ACHN (cell line): ENCODE results near the gene ASPG.

Source experiments
- DNase-seq: peaks from one replicate; pipeline ENCODE4 v3.0.0-alpha.2; 2015
- in situ Hi-C: cut with HindIII; loops from 2 replicates; pipeline ENCODE4 v1.10.0; 2017; ENCODE audit warnings: low sequenced_read_pairs, low pct_ligation_motif_present, low pct_unique_long_range_greater_than_20kb

Gene ASPG

GRCh38 chr14:104112113-104112505, 26.6 kb downstream of the ASPG start:
- in situ Hi-C loops, result no loop called here
- no peak for DNase-seq

- no peak for DNase-seq
- in situ Hi-C loops, result no loop called here
Measured at GRCh38 chr14:104112609-104113571, 27.4 kb downstream of the ASPG start.

DNA sequence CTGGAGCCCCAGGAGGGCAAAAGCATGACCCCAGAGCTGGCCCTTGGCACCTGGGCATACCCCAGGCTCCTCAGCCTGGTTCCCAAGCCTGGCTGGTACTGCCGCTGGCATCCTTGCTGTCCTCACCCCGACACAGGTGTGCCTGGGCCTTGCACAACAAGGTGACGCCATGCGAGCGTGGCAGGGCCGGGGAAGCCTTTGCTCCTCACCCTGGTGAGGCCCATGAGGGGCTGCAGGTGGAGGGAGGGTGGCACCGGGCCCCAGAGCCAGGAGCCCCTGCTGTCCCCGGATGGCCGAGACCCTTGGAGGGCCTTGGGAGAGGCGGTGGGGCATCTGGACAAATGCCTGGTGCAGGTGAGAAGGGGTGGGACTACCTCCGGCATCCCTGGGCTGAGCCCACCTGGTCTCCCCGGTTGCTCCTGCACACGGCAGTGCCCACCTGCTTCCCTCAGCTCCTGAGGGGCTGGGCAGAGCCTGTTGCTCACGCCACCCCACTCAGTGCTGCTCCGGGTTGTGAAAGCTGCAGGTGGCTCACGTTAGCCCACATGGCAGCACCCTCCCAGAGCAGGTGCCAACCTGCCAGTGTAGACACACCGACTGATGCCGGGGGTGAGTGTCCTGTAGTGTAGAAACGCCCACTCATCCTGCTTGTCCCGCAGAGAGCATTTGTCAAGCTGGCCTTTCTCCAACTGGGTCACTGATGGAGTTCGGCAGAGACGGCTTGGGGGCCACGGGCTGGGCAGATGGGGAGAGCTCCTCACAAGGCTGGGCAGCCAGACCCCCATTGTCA, 28.3 kb downstream of the ASPG start:
- in situ Hi-C loops, result no loop called here
- DNase-seq, result no peak

GRCh38 chr14:104114421-104115130, 29.1 kb downstream of the ASPG start:
- in situ Hi-C loops, result no loop called here
- DNase-seq, result no peak

GRCh38 chr14:104115131-104115600, 29.7 kb downstream of the ASPG start:
- in situ Hi-C loops, result no loop called here
- no peak for DNase-seq

- in situ Hi-C loops, result no loop called here
- DNase-seq, result no peak
Measured at GRCh38 chr14:104115691-104116287, 30.3 kb downstream of the ASPG start.

DNA sequence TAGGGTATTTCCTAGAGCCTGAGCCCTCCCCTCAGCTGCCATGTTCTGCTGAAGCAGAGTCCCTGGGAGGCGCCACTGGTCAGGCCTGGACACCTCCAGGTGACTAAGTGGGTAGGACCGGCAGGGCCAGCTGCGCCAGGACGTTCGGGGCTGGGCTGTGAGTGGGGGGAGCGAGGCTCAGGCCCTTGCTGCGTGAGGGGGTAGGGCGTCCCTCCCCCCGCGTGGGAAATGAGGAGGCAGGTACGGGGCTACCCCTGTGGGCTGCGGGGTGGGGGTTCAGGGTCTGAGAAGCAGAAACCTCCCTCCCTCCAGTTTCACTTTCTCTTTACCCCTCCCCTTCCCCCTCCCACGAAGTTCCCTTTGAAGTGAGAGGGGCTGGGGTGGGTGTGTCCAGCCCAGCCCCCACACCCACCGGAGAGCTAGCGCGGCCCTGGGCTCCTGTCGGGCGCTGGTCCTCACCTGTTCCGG, 30.8 kb downstream of the ASPG start:
- DNase-seq, result no peak

GRCh38 chr14:104116756-104117340, 31.3 kb downstream of the ASPG start:
- no peak for DNase-seq
- in situ Hi-C loops, result no loop called here

More for the DNA sequence above, 30.8 kb downstream of the ASPG start:
- in situ Hi-C loops, result no loop called here

DNA sequence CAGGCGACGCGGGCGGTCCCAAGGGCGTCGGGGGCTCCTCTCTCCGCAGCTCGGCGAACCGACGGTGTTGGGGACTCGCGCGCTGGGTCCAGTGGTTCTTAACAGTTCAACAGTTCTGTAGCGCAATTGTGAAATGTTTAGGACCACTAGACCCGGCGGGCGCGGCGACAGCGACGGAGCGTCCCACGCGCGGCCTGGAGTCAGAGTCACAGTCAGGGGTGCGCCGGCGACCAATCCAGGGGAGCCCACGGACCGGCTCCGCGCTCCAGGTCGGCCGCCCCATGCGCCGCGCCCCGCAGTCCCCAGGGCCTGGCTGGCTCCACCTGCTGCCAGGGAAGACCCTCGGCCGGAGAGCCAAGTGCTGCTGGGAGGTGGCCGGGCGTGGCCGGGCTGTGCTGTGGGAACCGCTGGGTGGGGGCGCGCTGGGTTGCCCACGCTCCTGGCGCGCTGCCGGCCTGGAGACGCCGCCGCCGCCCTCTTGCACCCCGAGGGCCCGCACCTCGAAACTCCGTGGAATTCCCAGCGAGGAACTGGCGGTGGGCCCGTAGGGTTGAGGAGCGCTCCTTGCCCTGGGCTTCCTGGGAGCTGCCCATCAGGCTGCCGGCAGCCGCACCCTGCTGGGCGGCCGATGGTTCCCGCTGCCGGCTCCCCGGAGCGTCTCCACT, 32.0 kb downstream of the ASPG start:
- no peak for DNase-seq
- in situ Hi-C loops, result no loop called here

GRCh38 chr14:104118006-104118844, 32.7 kb downstream of the ASPG start:
- in situ Hi-C loops, result no loop called here

DNA sequence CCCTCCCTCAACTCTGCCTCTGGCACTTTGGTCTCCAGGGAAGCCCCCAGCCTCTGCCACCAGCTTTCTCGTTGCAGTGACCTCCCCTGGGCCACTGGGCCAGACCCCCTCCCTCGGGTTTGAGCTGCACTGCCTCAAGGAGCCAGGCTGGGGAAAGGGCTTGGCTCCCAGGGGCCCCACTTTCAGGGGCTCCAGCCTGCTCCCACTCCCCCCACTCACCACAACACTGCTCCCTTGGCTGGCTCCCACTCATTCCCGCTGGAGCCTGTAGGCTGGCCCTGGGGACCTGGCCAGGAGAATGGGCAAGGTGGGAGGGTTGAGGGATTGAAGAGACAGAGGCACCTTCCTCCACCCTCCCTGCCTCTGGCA, 33.6 kb downstream of the ASPG start:
- in situ Hi-C loops, result no loop called here
- DNase-seq, result no peak

More at GRCh38 chr14:104118006-104118844, 32.7 kb downstream of the ASPG start:
- no peak for DNase-seq

DNA sequence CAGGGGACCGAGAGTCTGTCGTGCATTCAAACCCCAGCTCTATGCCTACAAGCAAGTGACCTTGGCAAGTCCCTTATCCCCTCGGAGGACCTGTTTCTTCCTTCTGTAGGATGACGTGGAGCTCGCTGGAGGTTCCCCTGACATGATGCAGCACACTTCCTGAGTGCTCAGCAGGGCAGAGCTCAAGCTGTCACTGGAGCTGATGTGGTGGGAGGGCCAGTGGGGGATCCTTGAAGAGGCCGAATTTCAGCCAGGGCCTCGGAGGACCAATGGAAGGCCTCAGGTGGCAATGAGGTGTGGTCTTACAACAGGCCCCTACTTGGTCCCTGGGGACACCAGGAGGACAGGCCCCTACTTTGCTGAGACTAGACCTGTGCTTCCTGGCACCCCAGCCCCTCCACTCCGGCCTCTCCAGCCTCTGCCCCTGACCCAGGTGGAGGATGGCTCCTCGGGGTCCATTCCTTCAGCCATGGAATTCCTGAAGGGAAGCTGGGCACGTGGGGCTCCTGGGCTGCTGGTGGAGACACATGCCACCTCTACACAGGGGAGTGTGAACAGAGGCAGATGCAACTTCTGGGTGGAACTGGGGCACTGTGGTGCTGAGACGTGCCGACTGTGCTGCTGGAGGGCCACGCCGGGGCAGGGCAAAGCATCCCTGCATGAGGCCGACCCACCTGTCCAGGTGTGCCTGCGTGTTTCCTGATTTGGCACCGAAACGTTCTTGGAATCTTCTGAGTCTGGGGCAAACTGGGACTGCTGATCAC, 34.2 kb downstream of the ASPG start:
- in situ Hi-C loops, result no loop called here
- no peak for DNase-seq

DNA sequence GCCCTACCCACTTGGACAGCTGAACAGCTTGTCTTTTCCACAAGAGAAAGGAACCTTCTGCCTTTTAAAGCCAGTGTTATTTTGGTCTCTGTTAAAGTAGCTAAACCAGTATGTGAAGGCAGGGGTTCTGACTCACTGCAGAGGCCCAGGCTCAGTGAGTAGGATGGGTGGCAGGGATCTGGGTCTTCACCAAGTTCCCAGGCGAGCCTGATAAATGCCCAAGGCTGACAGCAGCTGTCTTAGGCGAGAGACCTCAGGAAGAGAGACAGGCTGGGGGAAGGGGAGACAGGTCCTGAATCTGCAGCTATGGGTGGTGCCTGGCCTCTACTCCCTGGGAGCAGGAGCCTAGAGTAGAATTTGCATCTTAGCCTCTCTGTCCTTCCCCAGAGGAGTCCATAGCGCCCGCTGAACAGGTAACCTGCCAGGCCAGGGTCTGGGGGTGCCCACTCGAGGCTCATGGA, 34.8 kb downstream of the ASPG start:
- DNase-seq, result no peak
- in situ Hi-C loops, result no loop called here

DNA sequence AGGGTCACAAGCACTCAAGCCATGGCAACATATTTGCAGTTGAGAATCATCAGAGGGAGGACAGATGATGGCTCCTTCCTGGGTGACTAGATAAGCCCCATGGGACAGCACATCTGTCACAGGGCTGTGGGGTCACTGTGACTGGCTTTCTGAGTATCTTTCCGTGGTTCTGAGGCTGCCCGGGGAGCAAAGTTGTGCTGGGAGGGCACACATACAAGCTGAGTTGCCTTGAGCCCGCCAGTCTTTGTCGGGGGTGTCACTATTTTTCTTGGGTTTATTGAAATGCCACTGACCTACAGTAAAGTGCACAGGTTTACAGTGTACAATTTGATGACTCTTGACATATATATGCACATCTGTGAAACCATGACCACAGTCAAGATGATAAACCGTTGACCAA, 35.6 kb downstream of the ASPG start:
- DNase-seq, result no peak
- in situ Hi-C loops, result no loop called here

DNA sequence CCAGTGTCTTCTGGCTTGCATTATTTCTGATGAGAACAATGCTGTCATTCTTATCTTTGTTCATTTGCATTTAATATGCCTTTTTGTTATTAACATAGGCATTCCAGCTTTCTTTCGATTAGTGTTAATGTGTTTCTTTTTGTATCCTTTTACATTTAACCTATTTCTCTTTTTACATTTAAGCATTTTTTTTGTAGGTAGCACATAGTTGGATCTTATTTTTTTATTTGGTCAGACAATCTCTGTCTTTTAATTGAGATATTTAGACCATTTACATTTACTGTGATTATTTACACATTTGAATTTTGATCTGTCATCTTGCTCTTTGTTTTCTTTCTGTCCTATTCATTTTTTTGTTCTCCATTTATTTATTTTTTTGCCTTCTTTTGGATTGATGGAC, 38.4 kb downstream of the ASPG start:
- no peak for DNase-seq
- in situ Hi-C loops, result no loop called here

DNA sequence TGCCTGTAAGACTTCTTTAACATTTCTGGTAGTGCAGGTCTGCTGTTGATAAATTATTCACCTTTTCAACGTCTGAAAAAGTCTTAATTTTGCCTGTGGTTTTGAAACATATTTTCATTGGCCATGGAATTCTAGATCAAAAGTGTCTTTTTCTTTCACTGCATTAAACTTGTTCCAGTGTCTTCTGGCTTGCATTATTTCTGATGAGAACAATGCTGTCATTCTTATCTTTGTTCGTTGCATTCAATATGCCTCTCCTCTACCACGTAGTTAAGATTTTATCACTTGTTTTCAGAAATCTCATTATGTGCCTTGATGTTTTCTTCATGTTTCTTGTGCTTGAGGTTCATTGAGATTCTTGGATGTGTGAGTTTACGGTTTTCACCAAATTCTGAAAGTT, 39.5 kb downstream of the ASPG start:
- in situ Hi-C loops, result no loop called here
- no peak for DNase-seq
